Tibial artery (tissue), 4 donors: Measurements from ENCODE around the gene ANTXR2.

ENCODE experiments used
- DNase-seq, 2 donors: peaks; one replicate each; pipeline ENCODE4 v3.0.0-alpha.2; 2019
- H3K27ac ChIP-seq, 2 donors: fragments of 200-600 bp; sonication (generic) in 1 of 2; 1 replicate in 1 of 2; 2 replicates in 1 of 2; pipeline ENCODE4 v1.5.1; 2018 to 2019; ENCODE audit warnings: mild to moderate bottlenecking in 1 of 2
- H3K27me3 ChIP-seq, 2 donors: fragments of 200-600 bp; sonication (generic) in 1 of 2; one replicate each; pipeline versions ENCODE4 v1.5.1 to v1.6.0; 2016 to 2019
- H3K36me3 ChIP-seq, 3 donors: fragments of 200-600 bp; sonication (generic) in 2 of 3; one replicate each; pipeline ENCODE4 v1.5.1; 2016 to 2019; ENCODE audit warnings: mild to moderate bottlenecking in 2 of 3
- H3K4me1 ChIP-seq, 4 donors: fragments of 200-600 bp; sonication (generic) in 2 of 4; 1 replicate in 3 of 4; 2 replicates in 1 of 4; pipeline ENCODE4 v1.5.1; 2016 to 2019
- H3K4me3 ChIP-seq, 2 donors: fragments of 200-600 bp; sonication (generic) in 1 of 2; 1 replicate in 1 of 2; 2 replicates in 1 of 2; pipeline ENCODE4 v1.5.1; 2018 to 2019; ENCODE audit warnings: mild to moderate bottlenecking in 2 of 2
- H3K9me3 ChIP-seq, 3 donors: fragments of 200-600 bp; sonication (generic) in 1 of 3; one replicate each; pipeline ENCODE4 v1.5.1; 2016 to 2019
- CTCF ChIP-seq, 2 experiments: fragments of 200-600 bp in 1 of 2; fragments of 450-650 bp in 1 of 2; IDR thresholded peaks; one replicate each; pipeline ENCODE4 v1.5.1; 2017 to 2019; ENCODE audit warnings: antibody characterized with exemption in 2 of 2, mild to moderate bottlenecking in 1 of 2, moderate library complexity in 1 of 2
- intact Hi-C: fragments of 100-400 bp; cut with DNase I; formaldehyde crosslinking; loops from one replicate; pipeline ENCODE4 v1.15.0; 2023; ENCODE audit warnings: low total_unique reads

Gene ANTXR2

GRCh38 chr4:80043541-80043940, 29.5 kb downstream of the ANTXR2 start:
- H3K27ac ChIP-seq = peak overlapping the region; percentile 14
- no peak for TF ChIP-seq CTCF (IDR thresholded peaks at IDR 0.05)
- H3K4me1 ChIP-seq = peaks cover 0 to 31% (median 6%) of the 10 kb centered on the region in 4 donors
- no peaks in the 10 kb centered on the region for H3K9me3 ChIP-seq
- no peaks in the 10 kb centered on the region for H3K27me3 ChIP-seq
- peaks cover 0 to 8% (median 5%) of the 10 kb centered on the region in 3 donors for H3K36me3 ChIP-seq
- intact Hi-C loops = no loop called here
- DNase-seq = no peak
- no peak overlapping the region for H3K4me3 ChIP-seq

GRCh38 chr4:80042821-80043220, 30.2 kb downstream of the ANTXR2 start:
- DNase-seq = no peak
- Histone ChIP-seq H3K27me3 (no peaks in the 10 kb centered on the region), H3K9me3 (no peaks in the 10 kb centered on the region), H3K36me3 (peaks cover 0 to 8% (median 5%) of the 10 kb centered on the region in 3 donors), H3K4me3 (no peak overlapping the region), H3K4me1 (peaks cover 0 to 32% (median 6%) of the 10 kb centered on the region in 4 donors), H3K27ac (no peak overlapping the region)
- no peak for TF ChIP-seq CTCF (IDR thresholded peaks at IDR 0.05)
- intact Hi-C loops = no loop called here

- intact Hi-C loops = no loop called here
- H3K9me3 ChIP-seq = no peaks in the 10 kb centered on the region
- TF ChIP-seq CTCF (IDR thresholded peaks at IDR 0.05) = no peak
- peaks cover 0 to 19% (median 0%) of the 10 kb centered on the region in 4 donors for H3K4me1 ChIP-seq
- H3K36me3 ChIP-seq = peaks cover 0 to 16% (median 11%) of the 10 kb centered on the region in 3 donors
- H3K4me3 ChIP-seq = no peak overlapping the region
- peak overlapping the region; percentile 60 to 64 for H3K27ac ChIP-seq
- DNase-seq = no peak
- no peaks in the 10 kb centered on the region for H3K27me3 ChIP-seq
These were observed 35.2 kb downstream of the ANTXR2 start for GRCh38 chr4:80037864-80038263.

- intact Hi-C loops = no loop called here
- no peak for DNase-seq
- H3K9me3 ChIP-seq = no peaks in the 10 kb centered on the region
- H3K27ac ChIP-seq = peak overlapping the region; percentile 60 to 64
- no peak for TF ChIP-seq CTCF (IDR thresholded peaks at IDR 0.05)
- H3K4me1 ChIP-seq = peaks cover 0 to 19% (median 0%) of the 10 kb centered on the region in 4 donors
- no peaks in the 10 kb centered on the region for H3K27me3 ChIP-seq
- H3K36me3 ChIP-seq = peaks cover 0 to 22% (median 11%) of the 10 kb centered on the region in 3 donors
- peak overlapping the region in 1 of 2 donors; percentile 5 for H3K4me3 ChIP-seq
These were observed 35.9 kb downstream of the ANTXR2 start for GRCh38 chr4:80036949-80037685.

- DNase-seq = no peak
- no peaks in the 10 kb centered on the region for H3K9me3 ChIP-seq
- peaks cover 0 to 19% (median 0%) of the 10 kb centered on the region in 4 donors for H3K4me1 ChIP-seq
- H3K4me3 ChIP-seq = peak overlapping the region in 1 of 2 donors; percentile 5
- H3K36me3 ChIP-seq = peaks cover 0 to 16% (median 8%) of the 10 kb centered on the region in 3 donors
- no peak for TF ChIP-seq CTCF (IDR thresholded peaks at IDR 0.05)
- no peaks in the 10 kb centered on the region for H3K27me3 ChIP-seq
- H3K27ac ChIP-seq = peak overlapping the region; percentile 60 to 64
- intact Hi-C loops = no loop called here
These were observed 36.7 kb downstream of the ANTXR2 start for GRCh38 chr4:80036306-80036705.
